GM18951 (cell line): Measurements from ENCODE around the gene CTBP1.

Source experiments
- POLR2A ChIP-seq: IDR thresholded peaks from 4 replicates; pipeline ENCODE4 v1.6.1; 2011; ENCODE audit warnings: mild to moderate bottlenecking; ENCODE audit not compliant: insufficient read length, insufficient read depth; ENCODE audit errors: extremely low read depth
- in situ Hi-C: fragments of 300-500 bp; cut with MboI; formaldehyde crosslinking; loops from one replicate; pipeline ENCODE4 v1.12.0; 2022; ENCODE audit warnings: low sequenced_read_pairs, mixed read lengths, inconsistent platforms; ENCODE audit not compliant: unreplicated experiment

The CTBP1 gene

GRCh38 chr4:1174941-1175634, 73.8 kb downstream of the CTBP1 start:
- no peak for TF ChIP-seq POLR2A
- in situ Hi-C loops: no loop called here

GRCh38 chr4:1172971-1173757, 75.8 kb downstream of the CTBP1 start:
- in situ Hi-C loops: no loop called here
- TF ChIP-seq POLR2A: no peak

GRCh38 chr4:1172228-1172851, 76.6 kb downstream of the CTBP1 start, which contains the start of gene SPON2:
Gene SPON2 (minus strand): TSS chr4:1172583.
- TF ChIP-seq POLR2A: no peak
- in situ Hi-C loops: no loop called here

GRCh38 chr4:1171311-1172227, 77.4 kb downstream of the CTBP1 start:
- in situ Hi-C loops: no loop called here
- no peak for TF ChIP-seq POLR2A

- in situ Hi-C loops: no loop called here
- no peak for TF ChIP-seq POLR2A
Measured at GRCh38 chr4:1170976-1171310, 78.0 kb downstream of the CTBP1 start.

GRCh38 chr4:1170156-1170975, 78.6 kb downstream of the CTBP1 start:
- no peak for TF ChIP-seq POLR2A
- in situ Hi-C loops: no loop called here

- in situ Hi-C loops: no loop called here
- no peak for TF ChIP-seq POLR2A
Measured at GRCh38 chr4:1169691-1170096, 79.2 kb downstream of the CTBP1 start.

- TF ChIP-seq POLR2A: no peak
- in situ Hi-C loops: no loop called here
Measured at GRCh38 chr4:1169171-1169671, 79.7 kb downstream of the CTBP1 start.

GRCh38 chr4:1168191-1169101, 80.5 kb downstream of the CTBP1 start:
- in situ Hi-C loops: no loop called here
- no peak for TF ChIP-seq POLR2A

- in situ Hi-C loops: no loop called here
- peak; percentile 65 for TF ChIP-seq POLR2A
Measured at GRCh38 chr4:1167244-1167949, 81.5 kb downstream of the CTBP1 start.
